Neural cell (in vitro differentiated cells): ENCODE results near the gene CMTM7.

Experiments used
- CTCF ChIP-seq: fragments of 450-650 bp; IDR thresholded peaks from 2 replicates; pipeline ENCODE4 v1.5.1; 2014; ENCODE audit warnings: antibody characterized with exemption, mild to moderate bottlenecking, moderate library complexity; ENCODE audit not compliant: poor library complexity, severe bottlenecking
- EP300 ChIP-seq: fragments of 450-650 bp; conservative IDR thresholded peaks from 2 replicates; pipeline ENCODE4 v1.6.1; 2014; ENCODE audit warnings: antibody characterized with exemption, mild to moderate bottlenecking, moderate library complexity; ENCODE audit not compliant: poor library complexity, severe bottlenecking
- EZH2 ChIP-seq: fragments of 200-600, 300-800 bp; shearing (Covaris generic), sonication (generic); IDR thresholded peaks from 2 replicates; pipeline ENCODE4 v1.6.1; 2014; ENCODE audit warnings: antibody characterized with exemption, low read length, borderline replicate concordance, mild to moderate bottlenecking; ENCODE audit not compliant: insufficient read depth, poor library complexity, severe bottlenecking
- POLR2AphosphoS5 ChIP-seq: IDR thresholded peaks from 2 replicates; pipeline ENCODE4 v1.6.1; 2012
- RAD21 ChIP-seq: fragments of 450-650 bp; conservative IDR thresholded peaks from 2 replicates; pipeline ENCODE4 v1.6.1; 2014; ENCODE audit warnings: antibody characterized with exemption, mild to moderate bottlenecking, moderate library complexity
- REST ChIP-seq: IDR thresholded peaks from 2 replicates; pipeline ENCODE4 v1.6.1; 2012; ENCODE audit warnings: borderline replicate concordance
- SMC3 ChIP-seq: fragments of 450-650 bp; conservative IDR thresholded peaks from 2 replicates; pipeline ENCODE4 v1.6.1; 2014; ENCODE audit warnings: antibody characterized with exemption, mild to moderate bottlenecking, moderate library complexity; ENCODE audit not compliant: poor library complexity

- no peak for TF ChIP-seq CTCF
- TF ChIP-seq EP300: no peak
- no peak for TF ChIP-seq EZH2
- TF ChIP-seq REST: no peak
- TF ChIP-seq RAD21: no peak
- TF ChIP-seq POLR2AphosphoS5: no peak
- no peak for TF ChIP-seq SMC3
These were observed 44.1 kb upstream of the CMTM7 start for GRCh38 chr3:32347343-32348125.
